ENCODE data around the gene MYOT.

MYOT gene, protein sequence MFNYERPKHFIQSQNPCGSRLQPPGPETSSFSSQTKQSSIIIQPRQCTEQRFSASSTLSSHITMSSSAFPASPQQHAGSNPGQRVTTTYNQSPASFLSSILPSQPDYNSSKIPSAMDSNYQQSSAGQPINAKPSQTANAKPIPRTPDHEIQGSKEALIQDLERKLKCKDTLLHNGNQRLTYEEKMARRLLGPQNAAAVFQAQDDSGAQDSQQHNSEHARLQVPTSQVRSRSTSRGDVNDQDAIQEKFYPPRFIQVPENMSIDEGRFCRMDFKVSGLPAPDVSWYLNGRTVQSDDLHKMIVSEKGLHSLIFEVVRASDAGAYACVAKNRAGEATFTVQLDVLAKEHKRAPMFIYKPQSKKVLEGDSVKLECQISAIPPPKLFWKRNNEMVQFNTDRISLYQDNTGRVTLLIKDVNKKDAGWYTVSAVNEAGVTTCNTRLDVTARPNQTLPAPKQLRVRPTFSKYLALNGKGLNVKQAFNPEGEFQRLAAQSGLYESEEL

DNA sequence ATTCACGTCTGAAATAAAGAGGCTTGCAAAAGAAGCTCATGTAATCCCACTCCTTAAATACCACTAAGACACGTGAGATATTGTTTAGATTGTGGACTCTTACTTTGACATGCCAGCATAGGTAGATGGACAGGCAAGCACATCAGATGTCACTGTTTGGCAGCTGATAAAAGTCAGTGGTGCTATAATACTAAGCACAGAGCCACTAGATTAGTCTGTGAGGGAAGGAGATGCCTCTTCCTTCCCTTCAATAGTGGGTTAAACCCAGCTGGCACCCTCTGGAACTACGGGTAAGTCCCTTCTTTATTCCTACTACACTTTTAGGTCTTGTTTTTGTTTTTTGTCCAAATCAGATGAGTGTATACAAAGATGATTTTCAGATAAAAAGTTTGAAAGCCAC, at the start of gene MYOT:
MYOT (plus strand) TSS at position 197 of the 400 bp plus-strand sequence. CDS start 2,792 bp downstream, outside the sequence.
- DNase-seq (ENCODE audit: low read depth in 1 of 2, low spot score in 1 of 2) = no peak

DNA sequence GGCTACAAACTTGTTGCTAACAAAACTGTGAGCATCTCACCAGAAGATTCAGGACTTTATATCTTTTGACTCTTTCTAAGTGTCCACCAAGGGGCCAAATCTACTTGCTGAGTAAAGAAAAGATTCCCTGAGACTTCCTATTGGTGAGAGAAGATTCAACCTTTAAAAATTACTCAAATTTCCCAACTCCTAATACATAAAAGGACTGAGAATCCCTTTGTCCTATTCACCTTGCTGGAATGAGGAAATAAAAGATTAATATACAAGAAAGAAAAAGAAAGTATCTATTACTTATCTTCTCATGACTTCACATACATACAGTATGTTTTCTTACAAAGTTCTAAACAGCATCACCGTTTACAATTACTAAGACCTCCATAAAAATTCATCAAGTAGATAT, 47.9 kb upstream of the MYOT start:
- DNase-seq (ENCODE audit: low read depth in 1 of 2, low spot score in 1 of 2) = no peak

DNA sequence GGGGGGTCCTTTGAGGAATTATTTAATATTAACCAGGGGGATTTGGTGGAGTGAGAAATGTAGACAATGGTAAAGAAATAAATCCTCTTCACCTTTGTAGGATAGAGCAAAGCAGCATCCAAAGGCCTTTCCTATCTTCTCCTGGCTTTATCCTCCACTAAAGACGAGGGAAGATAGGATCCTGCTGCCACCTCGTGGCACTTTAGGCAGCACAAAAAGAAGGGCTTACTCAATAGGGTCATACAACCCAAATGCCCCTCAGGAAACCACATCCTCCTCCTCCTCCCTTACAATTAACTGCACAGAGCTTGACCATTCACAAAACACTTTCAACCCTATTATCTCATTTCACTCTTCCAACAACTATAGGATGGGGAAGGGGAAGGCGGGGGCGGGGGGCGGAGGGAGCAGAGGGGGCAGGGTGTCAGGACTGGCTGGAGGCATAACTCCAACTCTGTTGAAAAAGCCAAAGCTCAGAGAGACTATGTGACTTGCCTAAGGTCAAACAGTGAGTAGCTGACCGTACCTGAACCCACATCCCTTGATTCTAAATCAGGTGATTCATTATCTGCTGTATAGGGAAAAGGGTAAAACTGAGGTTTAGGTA, 45.4 kb upstream of the MYOT start:
- no peak for DNase-seq (ENCODE audit: low read depth in 1 of 2, low spot score in 1 of 2)

DNA sequence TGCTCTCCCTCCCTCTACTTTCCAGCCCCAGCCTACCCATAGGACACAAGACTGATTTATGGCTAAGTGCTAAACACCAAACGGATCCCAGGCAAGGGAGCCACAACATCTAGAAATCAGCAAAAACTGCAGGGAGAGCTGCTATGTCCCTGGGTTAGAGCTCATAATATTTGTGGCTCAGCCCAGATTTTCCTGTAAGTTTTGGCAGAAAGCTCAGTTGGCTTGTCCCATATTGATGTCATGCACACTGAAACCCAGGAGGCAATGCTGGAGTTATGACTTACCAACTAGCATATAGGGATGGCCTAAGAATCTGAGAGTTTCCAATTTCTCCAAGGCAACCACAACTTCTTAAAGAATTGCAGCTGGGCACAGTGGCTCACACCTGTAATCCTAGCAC, 44.7 kb upstream of the MYOT start:
- no peak for DNase-seq (ENCODE audit: low read depth in 1 of 2, low spot score in 1 of 2)

DNA sequence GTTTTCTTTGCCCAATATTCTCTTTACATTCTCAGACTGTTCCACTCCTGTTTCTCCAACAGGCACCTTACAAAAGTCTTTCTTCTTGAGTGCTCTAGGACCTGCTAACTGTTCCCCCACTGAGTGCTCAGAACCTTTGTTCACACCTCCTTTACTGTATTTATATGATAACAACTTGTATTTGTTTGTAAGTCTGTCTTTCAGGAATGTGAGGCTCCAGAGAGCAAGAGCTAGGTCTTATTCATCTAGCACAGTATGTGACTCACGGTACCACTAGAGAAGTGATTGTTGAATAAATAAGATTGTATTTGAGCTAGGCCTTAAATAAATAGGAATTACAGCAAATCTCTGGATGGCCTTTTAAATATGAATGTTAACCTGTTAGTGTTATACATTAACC, 42.5 kb upstream of the MYOT start:
- DNase-seq (ENCODE audit: low read depth in 1 of 2, low spot score in 1 of 2) = no peak

DNA sequence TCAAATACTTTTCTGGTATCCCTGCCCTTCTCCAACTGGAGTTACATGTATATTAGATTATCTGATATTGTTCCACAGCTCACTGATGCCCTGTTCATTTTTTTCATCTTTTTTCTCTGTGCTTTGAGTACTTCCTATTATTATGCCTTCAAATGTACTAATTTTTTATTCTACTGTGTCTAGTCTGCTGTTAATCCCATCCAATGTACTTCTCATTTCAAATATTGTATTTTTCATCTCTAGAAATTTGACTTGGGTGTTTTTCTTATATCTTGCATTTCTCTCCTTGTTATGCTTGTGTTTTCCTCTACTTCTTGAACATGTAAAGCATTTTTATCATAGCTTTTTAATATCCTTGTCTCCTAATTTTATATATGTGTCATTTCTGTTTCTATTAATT, 41.6 kb upstream of the MYOT start:
- DNase-seq (ENCODE audit: low read depth in 1 of 2, low spot score in 1 of 2) = no peak

DNA sequence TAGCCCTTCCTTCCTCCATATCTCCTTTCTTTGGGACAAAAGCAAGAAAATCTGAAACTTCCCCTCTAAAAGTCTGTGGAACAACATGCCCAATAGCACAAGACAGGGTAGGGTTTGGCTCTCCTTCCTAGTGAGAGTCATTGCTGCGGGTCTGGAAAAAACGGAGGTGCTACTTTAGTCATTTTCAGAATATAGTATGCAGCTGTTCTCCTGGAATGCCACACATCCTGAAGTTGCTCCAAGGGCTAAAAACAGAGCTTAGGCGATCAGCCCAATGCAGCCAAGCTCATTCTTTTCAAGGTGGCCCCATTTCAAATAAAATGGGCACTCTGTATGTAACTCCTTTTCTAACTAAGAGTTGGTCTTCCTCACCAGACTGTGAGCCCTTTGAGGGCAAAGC, 39.5 kb upstream of the MYOT start:
- DNase-seq (ENCODE audit: low read depth in 1 of 2, low spot score in 1 of 2) = no peak

DNA sequence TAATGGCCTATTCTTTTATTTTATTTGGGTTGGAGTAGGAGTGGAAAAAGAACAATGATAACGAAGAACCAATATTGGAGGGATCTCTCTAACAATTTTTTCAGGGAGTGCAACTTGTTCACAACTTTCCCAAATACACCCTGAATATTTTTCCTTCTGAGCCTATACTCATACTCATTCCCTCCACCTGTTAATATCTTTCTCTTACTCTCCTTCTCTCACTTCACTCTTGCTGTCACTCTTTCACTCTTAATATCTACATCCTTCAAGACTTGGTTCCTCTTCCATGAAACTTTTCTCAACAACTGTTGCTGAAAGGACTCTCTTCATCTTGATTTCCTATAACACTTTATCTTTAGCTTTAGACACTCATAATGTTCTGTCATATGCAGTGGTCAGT, 39.0 kb upstream of the MYOT start:
- DNase-seq (ENCODE audit: low read depth in 1 of 2, low spot score in 1 of 2) = no peak

DNA sequence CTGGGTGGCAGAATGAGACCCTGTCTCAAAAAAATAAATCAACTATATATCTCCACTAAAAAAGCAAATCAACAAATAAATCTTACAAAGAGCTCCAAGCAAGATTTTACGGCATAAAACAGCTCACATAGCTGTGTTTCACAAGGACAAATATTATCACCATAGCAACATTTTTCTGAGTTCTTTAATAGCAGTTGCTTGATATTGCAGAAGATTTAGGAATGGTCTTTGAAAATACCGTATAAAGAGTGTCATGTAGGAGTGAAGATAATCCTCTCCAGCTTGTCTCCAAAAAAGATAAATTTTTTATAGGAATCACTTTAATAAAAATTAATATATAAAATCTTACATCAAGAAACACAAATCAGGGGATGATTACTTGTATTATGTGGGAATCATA, 36.6 kb upstream of the MYOT start:
- DNase-seq (ENCODE audit: low read depth in 1 of 2, low spot score in 1 of 2) = no peak

DNA sequence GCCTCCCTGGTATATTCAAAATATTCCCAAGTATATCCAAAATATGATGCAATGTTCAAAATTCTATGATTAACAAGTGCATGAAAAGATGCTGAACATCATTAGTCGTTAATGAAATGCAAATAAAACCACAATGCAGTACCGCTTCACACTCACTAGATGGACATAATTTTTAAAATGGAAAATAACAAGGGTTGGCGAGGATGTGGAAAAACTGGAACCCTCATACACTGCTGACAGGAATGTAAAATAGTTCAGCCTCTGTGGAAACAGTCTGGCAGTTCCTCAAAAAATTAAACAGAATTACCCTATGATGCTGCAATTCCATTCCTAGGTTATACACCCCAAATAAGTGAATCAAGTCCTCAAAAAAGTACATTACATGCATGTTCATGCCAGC, 36.1 kb upstream of the MYOT start:
- no peak for DNase-seq (ENCODE audit: low read depth in 1 of 2, low spot score in 1 of 2)

DNA sequence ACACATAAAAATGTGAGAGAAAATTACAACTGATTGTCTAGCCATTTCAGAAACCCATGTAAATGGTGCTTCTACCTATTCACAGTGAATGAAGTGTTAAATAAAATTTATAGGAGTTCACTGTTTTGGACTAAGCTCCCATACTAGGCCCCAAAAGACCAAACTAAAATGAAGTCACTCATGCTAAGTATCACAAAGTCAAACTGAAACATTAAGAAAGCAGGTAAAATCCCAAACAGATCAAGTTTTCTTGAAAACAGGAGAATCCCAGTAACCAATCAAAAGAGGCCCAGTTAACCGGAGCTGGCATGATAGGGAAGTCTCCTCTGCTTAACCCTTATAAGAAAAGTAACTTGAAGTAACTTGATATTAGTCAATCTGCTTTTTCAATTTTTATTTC, 35.2 kb upstream of the MYOT start:
- DNase-seq (ENCODE audit: low read depth in 1 of 2, low spot score in 1 of 2) = no peak

DNA sequence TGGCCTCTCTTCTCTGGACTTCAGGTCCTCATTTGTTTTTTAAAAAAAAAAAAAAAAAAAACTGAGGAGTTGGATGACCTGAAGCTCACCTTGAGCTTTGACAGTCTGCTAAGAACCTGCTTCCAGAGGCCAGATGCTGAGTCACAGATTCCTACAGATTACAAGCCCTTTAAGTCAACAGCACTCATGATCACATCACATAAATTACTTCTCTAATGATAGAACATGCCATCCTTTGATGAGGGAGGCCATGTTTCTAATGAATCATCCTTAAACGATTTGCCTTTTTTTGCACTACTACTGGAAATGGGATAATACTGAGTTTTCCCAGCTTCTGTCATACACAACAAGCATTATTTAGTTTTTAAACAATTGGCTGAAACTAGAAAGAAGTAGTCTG, 34.2 kb upstream of the MYOT start:
- DNase-seq (ENCODE audit: low read depth in 1 of 2, low spot score in 1 of 2) = no peak

DNA sequence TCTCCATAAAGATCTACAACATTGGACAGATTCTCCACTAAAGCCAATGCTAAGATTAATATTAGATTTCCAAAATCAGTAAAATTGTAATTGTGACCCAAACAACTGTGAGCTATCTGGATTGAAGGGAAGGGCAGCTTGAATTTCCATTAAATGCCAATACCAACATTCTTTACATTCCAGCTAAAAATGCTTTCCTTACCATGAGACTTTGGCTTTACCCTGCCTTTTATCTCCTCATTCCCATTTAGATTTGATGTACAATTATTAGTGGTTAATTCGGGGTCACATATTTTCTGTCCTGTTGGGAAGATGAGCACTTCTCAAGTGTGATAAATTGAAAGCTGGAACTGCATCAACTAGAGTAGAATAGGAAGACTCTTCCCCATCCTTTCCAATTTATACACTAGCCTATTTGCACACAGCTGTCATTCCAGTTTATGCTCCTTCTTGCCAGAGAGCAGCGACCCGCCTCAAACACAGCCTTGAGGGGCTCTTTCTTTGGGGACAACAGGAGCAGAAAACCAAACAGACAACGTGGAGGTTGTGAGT, 33.1 kb upstream of the MYOT start:
- no peak for DNase-seq (ENCODE audit: low read depth in 1 of 2, low spot score in 1 of 2)

DNA sequence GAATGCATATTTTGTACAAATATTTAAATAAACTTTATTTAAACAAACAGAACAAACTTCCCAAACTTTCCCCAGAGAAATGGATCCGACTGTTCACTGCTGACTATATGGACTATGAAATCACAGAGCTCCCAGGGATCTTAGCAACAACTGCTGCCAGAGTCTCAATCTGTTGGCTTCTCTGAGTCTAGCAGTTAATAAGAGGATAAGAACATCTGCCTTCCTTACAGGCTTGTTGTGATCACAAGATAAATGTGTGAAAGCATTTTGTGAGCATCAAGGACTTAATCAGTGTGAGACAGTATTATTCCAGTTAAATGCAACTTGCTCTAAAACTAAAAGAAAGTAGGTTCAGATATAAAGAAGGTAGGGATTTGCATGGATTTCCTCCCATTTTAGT, 31.4 kb upstream of the MYOT start:
- DNase-seq (ENCODE audit: low read depth in 1 of 2, low spot score in 1 of 2) = no peak

DNA sequence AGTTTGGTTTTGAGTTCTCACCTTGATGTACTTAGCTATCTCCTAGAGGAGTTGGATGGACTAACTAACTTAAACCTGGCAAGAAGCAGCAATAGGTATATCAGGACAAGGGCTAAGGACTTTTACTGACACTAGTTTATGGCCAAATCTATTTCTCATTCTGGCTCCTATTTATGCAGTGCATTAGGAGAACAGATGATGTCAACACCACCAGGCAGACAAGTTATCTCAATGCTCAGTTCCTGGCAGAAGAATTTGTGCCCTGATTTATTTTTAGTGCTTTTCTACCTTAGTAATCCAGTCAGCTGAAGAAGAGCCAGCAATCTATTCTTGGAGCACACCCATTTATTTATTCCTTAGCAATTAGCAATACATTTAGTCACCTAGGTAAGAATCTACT, 30.7 kb upstream of the MYOT start:
- no peak for DNase-seq (ENCODE audit: low read depth in 1 of 2, low spot score in 1 of 2)

DNA sequence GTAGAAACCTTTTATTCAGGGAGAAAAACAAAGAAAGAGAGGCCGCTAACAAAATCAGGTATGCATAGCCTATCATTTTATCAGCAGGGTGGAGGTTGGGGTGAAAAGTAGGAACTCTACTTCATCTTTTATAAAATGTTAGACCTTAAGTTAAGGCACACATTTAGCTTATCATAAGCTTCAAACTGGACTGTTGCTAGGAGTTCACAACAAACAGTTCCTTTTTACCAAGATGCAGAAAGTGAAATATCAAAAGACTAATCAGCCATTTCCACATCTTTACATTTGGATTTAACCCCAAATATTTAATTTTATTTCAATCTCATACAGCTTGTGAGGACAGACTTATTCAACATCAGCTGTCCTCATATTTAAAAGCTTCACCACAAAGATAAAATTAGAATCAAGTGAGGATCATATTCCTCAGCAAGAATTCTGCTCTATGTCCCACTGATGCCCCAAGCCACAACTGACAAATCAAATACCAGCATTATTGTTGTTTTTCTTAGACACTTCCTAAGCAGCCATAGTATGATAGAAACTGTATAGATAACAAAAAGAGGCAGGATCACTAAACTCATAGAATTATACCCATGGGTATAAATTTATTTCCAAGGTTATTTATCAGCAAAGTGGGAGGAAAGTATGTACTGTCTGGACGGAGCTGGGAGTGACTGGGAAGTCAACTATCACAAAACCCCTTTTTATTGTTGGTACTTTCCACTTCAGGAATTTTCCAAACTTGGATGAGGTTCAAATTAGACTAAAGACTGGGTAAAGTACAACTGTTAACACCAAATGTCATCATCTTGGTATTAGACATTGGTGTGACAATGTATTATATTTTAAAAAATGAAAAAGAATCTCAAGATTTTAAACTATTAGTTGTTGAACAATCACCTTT, 29.9 kb upstream of the MYOT start:
- DNase-seq (ENCODE audit: low read depth in 1 of 2, low spot score in 1 of 2) = no peak

DNA sequence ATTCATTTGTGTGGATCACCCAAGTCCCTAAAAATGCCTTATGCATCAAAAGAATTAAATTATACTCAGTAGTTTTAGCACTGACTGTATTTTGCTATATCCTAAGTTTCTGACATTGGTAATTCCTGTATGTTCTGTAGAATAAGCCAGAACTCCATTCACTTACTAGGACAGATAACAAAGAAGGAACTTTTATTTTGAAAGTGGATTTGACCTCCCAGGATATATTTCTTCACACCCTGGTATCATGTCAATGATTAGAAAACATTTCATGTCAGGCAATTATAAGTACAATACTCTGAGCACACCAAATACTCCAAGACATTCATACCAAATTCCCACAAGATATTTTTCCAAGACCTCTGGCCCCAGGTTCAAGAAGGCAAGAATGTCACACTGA, 28.7 kb upstream of the MYOT start:
- DNase-seq (ENCODE audit: low read depth in 1 of 2, low spot score in 1 of 2) = no peak

DNA sequence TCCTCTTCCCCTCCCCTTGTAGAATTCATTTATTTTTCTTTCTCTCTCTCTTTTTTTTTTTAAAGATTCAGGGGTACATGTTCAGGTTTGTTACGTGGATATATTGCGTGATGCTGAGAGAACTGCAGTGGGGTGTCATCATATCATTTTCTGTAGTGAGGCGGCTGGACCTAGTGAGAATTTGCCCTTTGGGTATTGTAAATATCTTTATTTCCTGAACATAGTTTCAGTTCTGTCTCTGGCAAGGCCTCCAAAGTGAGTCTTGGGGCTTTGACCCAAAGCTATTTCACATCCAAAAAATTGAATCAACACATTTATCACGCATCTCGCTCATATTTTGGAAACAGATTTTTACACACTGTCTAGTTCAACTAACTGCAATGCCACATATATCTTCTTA, 25.4 kb upstream of the MYOT start:
- DNase-seq (ENCODE audit: low read depth in 1 of 2, low spot score in 1 of 2) = no peak

DNA sequence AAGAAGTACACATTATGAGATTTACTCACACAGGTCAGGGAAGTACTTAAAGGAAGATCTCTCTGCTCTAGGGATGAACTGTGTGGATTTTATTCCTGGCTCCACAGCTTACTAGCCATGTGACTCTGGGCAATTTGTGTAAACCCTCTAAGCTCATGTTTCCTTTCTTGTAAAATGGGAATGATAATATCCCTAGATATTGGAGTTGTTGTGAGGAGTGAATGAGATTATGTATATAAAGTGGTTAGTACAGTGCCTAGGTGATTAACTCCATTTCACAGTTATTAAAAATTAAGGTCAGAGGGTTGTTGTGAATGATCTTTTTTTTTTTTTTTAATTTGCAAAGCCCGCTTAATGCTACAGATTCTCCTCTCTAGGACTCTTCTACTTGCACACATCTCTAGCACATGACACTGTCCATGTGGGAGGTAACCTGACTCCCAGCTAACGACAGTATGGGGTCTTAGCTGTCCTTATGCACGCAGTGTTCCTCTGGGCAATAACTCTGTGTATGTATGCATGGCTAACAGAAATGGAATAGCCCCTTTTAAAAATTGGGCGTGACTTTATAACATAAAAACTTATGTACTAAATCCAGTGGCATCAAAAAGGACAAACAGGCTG, 23.9 kb upstream of the MYOT start:
- DNase-seq (ENCODE audit: low read depth in 1 of 2, low spot score in 1 of 2) = no peak

DNA sequence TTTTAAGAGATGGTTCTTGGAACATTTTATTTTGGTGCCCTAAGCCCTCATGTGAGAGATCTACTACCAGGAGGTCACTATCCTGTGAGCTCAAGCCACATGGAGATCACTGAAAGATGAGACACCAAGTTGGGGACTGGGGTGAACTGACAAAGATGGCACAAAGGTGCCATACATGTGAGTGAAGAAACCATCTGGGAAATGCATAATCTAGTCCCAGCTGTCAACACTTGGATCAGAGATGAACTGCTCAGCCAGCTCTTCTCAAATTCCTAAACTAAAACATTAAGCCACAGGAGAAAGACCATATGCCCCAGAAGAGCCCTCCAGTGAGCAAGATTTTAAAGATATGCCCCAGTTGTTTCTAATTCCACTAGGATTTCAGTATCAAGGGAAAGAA, 22.2 kb upstream of the MYOT start:
- no peak for DNase-seq (ENCODE audit: low read depth in 1 of 2, low spot score in 1 of 2)

DNA sequence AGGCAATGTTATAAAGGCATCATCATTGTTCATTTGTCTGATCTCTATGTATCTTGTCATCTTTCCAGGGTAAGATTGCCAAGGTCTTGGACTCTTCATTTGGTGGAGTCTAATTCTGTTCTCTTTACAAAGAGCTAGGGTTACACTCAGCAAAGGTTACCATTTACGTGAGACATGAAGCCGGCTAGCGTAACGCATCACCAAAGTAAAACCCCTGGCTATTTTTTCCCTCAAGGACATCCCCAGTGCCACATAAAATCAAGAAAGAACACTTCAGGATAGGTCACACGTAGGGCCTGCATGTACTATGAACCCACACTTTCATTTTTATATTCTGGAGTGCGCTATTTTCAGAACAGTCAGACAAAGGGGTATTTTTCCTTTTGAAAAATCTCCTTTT, 20.0 kb upstream of the MYOT start:
- no peak for DNase-seq (ENCODE audit: low read depth in 1 of 2, low spot score in 1 of 2)
